Measurements from ENCODE around the gene DNALI1.
"Not testable (repeated sequence)": the region's sequence is repeated elsewhere in the genome, so short reads cannot be mapped to it uniquely, and the experiment has no call there.

Gene DNALI1

GRCh38 chr1:37556712-37557196 is at the start of gene DNALI1:
Gene DNALI1 (plus strand): TSS chr1:37556940. CDS start chr1:37556995, 55 bp downstream.
- peak; percentile 79 for DNase-seq (ENCODE audit: low spot score)

GRCh38 chr1:37509181-37509580 is 47.6 kb upstream of the DNALI1 start:
- DNase-seq (ENCODE audit: low spot score), result no peak

GRCh38 chr1:37513795-37514349 is 42.9 kb upstream of the DNALI1 start:
- no peak for DNase-seq (ENCODE audit: low spot score)

GRCh38 chr1:37514350-37515184 is 42.2 kb upstream of the DNALI1 start, which contains the start of gene MEAF6:
Gene MEAF6 (minus strand): TSS chr1:37514766. CDS start chr1:37514746, 20 bp downstream.
- DNase-seq (ENCODE audit: low spot score), result peak; percentile 85

- no peak for DNase-seq (ENCODE audit: low spot score)
Measured at GRCh38 chr1:37515185-37516034, 41.3 kb upstream of the DNALI1 start.

- no peak for DNase-seq (ENCODE audit: low spot score)
Measured at GRCh38 chr1:37517569-37517968, 39.2 kb upstream of the DNALI1 start.

- DNase-seq (ENCODE audit: low spot score), result not testable (repeated sequence)
Measured at GRCh38 chr1:37518241-37518640, 38.5 kb upstream of the DNALI1 start.

GRCh38 chr1:37518929-37519328 is 37.8 kb upstream of the DNALI1 start:
- not testable (repeated sequence) for DNase-seq (ENCODE audit: low spot score)

GRCh38 chr1:37519613-37520012 is 37.1 kb upstream of the DNALI1 start:
- DNase-seq (ENCODE audit: low spot score), result no peak

GRCh38 chr1:37529888-37530287 is 26.9 kb upstream of the DNALI1 start:
- not testable (repeated sequence) for DNase-seq (ENCODE audit: low spot score)

- DNase-seq (ENCODE audit: low spot score), result not testable (repeated sequence)
Measured at GRCh38 chr1:37532418-37533156, 24.2 kb upstream of the DNALI1 start.

- DNase-seq (ENCODE audit: low spot score), result no peak
Measured at GRCh38 chr1:37533317-37534093, 23.2 kb upstream of the DNALI1 start.

- no peak for DNase-seq (ENCODE audit: low spot score)
Measured at GRCh38 chr1:37537378-37537777, 19.4 kb upstream of the DNALI1 start.

GRCh38 chr1:37539154-37539553 is 17.6 kb upstream of the DNALI1 start:
- DNase-seq (ENCODE audit: low spot score), result not testable (repeated sequence)

- DNase-seq (ENCODE audit: low spot score), result no peak
Measured at GRCh38 chr1:37540036-37540785, 16.5 kb upstream of the DNALI1 start.

- DNase-seq (ENCODE audit: low spot score), result no peak
Measured at GRCh38 chr1:37544530-37544929, 12.2 kb upstream of the DNALI1 start.

- DNase-seq (ENCODE audit: low spot score), result no peak
Measured at GRCh38 chr1:37545019-37545418, 11.7 kb upstream of the DNALI1 start.

GRCh38 chr1:37549341-37549740 is 7.4 kb upstream of the DNALI1 start:
- DNase-seq (ENCODE audit: low spot score), result no peak

- peak; percentile 9 for DNase-seq (ENCODE audit: low spot score)
Measured at GRCh38 chr1:37553598-37553926, 3.2 kb upstream of the DNALI1 start.
